ENCODE results near the gene GMPR.

Gene GMPR

DNA sequence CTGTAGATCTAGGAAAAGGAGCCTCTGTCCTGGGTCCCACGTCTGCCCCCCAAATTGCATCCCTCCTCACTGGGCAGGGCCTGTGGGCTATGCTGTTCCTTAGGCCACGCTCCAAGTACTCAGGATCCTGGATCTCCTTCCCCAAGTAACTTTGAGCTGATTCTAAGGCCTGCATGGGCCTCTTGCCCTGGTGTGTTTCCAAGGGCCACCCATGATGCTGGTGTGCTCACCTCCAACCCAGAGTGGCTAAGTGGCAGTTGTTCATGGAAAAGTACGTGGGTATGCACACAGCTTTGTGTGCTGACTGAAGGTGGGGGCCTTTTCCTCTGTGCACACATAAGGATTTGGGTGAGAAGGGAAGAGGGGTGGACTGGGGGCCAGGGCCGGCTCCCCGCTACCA is 5.3 kb downstream of the GMPR start:
- no peak overlapping the region for H3K4me3 ChIP-seq
- peak overlapping the region; percentile 69 to 87 for H3K27ac ChIP-seq
- TF ChIP-seq CTCF (IDR thresholded peaks at IDR 0.05): no peak
- no peak for DNase-seq
- no peaks in the 10 kb centered on the region for H3K9me3 ChIP-seq
- peaks cover 0 to 69% (median 55%) of the 10 kb centered on the region in 4 donors for H3K4me1 ChIP-seq
- H3K27me3 ChIP-seq: no peaks in the 10 kb centered on the region
- intact Hi-C loops (cut with DNase I; ENCODE audit: low total_unique reads): loop anchor here (2.0 kb wide), 1 partner anchor 33 kb away; no protein-coding TSS in a partner anchor
- peaks cover 11 to 17% (median 14%) of the 10 kb centered on the region in 3 donors for H3K36me3 ChIP-seq

DNA sequence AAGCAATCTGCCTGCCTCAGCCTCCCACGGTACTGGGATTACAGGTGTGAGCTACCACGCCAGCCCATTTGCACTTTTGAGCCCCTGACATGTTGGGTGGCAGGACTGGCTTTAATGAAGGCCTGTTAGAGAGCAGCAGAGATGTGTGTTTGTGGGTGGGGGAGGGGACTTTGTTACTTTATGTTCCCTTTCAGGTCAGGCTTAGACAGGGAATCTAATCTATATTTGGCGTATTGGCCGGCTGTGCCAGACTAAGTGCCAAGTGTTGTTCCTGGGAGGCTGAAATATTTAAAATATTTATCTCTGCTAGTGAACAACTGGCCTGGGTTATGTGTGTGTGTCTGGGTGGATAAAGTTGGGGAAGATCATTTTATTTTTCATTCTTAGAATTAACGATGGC is 6.1 kb downstream of the GMPR start:
- H3K36me3 ChIP-seq: peaks cover 11 to 19% (median 14%) of the 10 kb centered on the region in 3 donors
- peak overlapping the region; percentile 69 to 87 for H3K27ac ChIP-seq
- TF ChIP-seq CTCF (IDR thresholded peaks at IDR 0.05): no peak
- H3K27me3 ChIP-seq: no peaks in the 10 kb centered on the region
- H3K4me3 ChIP-seq: peak overlapping the region in 1 of 2 donors; percentile 13
- intact Hi-C loops (cut with DNase I; ENCODE audit: low total_unique reads): no loop called here
- H3K4me1 ChIP-seq: peaks cover 0 to 69% (median 55%) of the 10 kb centered on the region in 4 donors
- no peak for DNase-seq
- no peaks in the 10 kb centered on the region for H3K9me3 ChIP-seq

DNA sequence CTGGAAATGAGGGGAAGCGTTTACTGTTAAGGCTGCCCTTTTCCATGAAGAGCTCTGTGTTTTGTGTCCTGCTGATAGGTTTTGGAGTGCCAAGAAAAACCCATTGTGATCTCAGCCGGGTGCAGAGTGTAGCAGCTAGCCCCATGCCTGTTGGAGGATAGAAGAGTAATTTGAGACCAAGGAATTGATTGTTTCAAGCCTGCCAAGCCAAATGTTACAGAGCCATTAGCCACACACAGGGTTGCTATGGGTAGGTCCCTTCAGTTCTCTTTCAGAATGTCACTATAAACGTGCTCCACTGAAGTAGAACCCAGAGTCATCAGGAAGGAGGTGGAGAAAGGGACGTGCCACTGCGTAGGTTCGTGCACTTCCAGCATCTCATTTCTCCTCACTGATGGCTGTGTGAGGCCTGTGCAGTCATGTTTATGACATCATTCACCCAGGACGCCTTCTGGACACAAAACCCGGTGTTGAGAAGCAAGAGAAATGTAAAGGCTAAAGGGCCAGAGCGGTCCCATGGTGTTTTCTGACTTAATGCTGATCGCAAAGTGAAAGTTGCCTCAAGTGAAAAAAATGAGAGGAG is 6.6 kb downstream of the GMPR start:
- peak overlapping the region; percentile 69 to 87 for H3K27ac ChIP-seq
- TF ChIP-seq CTCF (IDR thresholded peaks at IDR 0.05): no peak
- peaks cover 14 to 24% (median 16%) of the 10 kb centered on the region in 3 donors for H3K36me3 ChIP-seq
- H3K27me3 ChIP-seq: no peaks in the 10 kb centered on the region
- peak overlapping the region in 1 of 2 donors; percentile 13 for H3K4me3 ChIP-seq
- intact Hi-C loops (cut with DNase I; ENCODE audit: low total_unique reads): no loop called here
- DNase-seq: peak in 1 of 2 donors; percentile 75
- no peaks in the 10 kb centered on the region for H3K9me3 ChIP-seq
- H3K4me1 ChIP-seq: peaks cover 0 to 65% (median 52%) of the 10 kb centered on the region in 4 donors

GRCh38 chr6:16248271-16248853 is 10.0 kb downstream of the GMPR start:
- Histone ChIP-seq H3K27ac (no peak overlapping the region), H3K36me3 (peaks cover 35 to 43% (median 38%) of the 10 kb centered on the region in 3 donors), H3K9me3 (no peaks in the 10 kb centered on the region), H3K4me1 (peaks cover 0 to 31% (median 25%) of the 10 kb centered on the region in 4 donors), H3K27me3 (no peaks in the 10 kb centered on the region), H3K4me3 (no peak overlapping the region)
- intact Hi-C loops (cut with DNase I; ENCODE audit: low total_unique reads): no loop called here
- TF ChIP-seq CTCF (IDR thresholded peaks at IDR 0.05): no peak
- no peak for DNase-seq

GRCh38 chr6:16249971-16250370 is 11.6 kb downstream of the GMPR start:
- H3K36me3 ChIP-seq: peaks cover 45 to 49% (median 48%) of the 10 kb centered on the region in 3 donors
- H3K4me3 ChIP-seq: no peak overlapping the region
- no peak overlapping the region for H3K27ac ChIP-seq
- peak in 1 of 2 donors; percentile 23 for DNase-seq
- no peaks in the 10 kb centered on the region for H3K27me3 ChIP-seq
- H3K9me3 ChIP-seq: no peaks in the 10 kb centered on the region
- TF ChIP-seq CTCF (IDR thresholded peaks at IDR 0.05): no peak
- intact Hi-C loops (cut with DNase I; ENCODE audit: low total_unique reads): no loop called here
- H3K4me1 ChIP-seq: peaks cover 0 to 15% (median 10%) of the 10 kb centered on the region in 4 donors

Measured in tibial artery (tissue), 4 donors.